ENCODE data around the gene PSMA7. TPM values are rescaled to one million over a fixed set of nuclear protein-coding genes. Genes with fewer than 3 reads are reported as not detected.

The PSMA7 gene
- total RNA-seq, 1 donor from 2014 or later = 209 TPM

- peaks cover 15% of the 10 kb centered on the region for H3K4me1 ChIP-seq
- peaks cover 19% of the 10 kb centered on the region for H3K36me3 ChIP-seq
- peak; percentile 1 for ATAC-seq
- no peak for TF ChIP-seq CTCF (IDR thresholded peaks at IDR 0.05)
- no peaks in the 10 kb centered on the region for H3K9me3 ChIP-seq
- peak; percentile 85 for DNase-seq
- intact Hi-C loops (cut with DNase I) = no loop called here
- no peaks in the 10 kb centered on the region for H3K27me3 ChIP-seq
- H3K27ac ChIP-seq = peak overlapping the region; percentile 95
- H3K4me3 ChIP-seq = peak overlapping the region; percentile 81
These were observed 22.0 kb downstream of the PSMA7 start for GRCh38 chr20:62120990-62121775.

- Histone ChIP-seq H3K27ac (no peak overlapping the region), H3K4me3 (no peak overlapping the region), H3K9me3 (no peaks in the 10 kb centered on the region), H3K36me3 (peaks cover 11% of the 10 kb centered on the region), H3K4me1 (peaks cover 15% of the 10 kb centered on the region), H3K27me3 (no peaks in the 10 kb centered on the region)
- DNase-seq = no peak
- ATAC-seq = no peak
- intact Hi-C loops (cut with DNase I) = no loop called here
- TF ChIP-seq CTCF (IDR thresholded peaks at IDR 0.05) = no peak
These were observed 22.8 kb downstream of the PSMA7 start for GRCh38 chr20:62120365-62120762.

- peak; percentile 4 for ATAC-seq
- H3K4me1 ChIP-seq = peaks cover 15% of the 10 kb centered on the region
- H3K4me3 ChIP-seq = no peak overlapping the region
- intact Hi-C loops (cut with DNase I) = no loop called here
- no peaks in the 10 kb centered on the region for H3K27me3 ChIP-seq
- H3K27ac ChIP-seq = peak overlapping the region; percentile 42
- no peak for TF ChIP-seq CTCF (IDR thresholded peaks at IDR 0.05)
- peak; percentile 77 for DNase-seq
- H3K9me3 ChIP-seq = no peaks in the 10 kb centered on the region
- peaks cover 5% of the 10 kb centered on the region for H3K36me3 ChIP-seq
These were observed 23.4 kb downstream of the PSMA7 start for GRCh38 chr20:62119591-62120364.

GRCh38 chr20:62119115-62119514 is 24.1 kb downstream of the PSMA7 start:
- intact Hi-C loops (cut with DNase I) = no loop called here
- no peaks in the 10 kb centered on the region for H3K27me3 ChIP-seq

More at GRCh38 chr20:62119115-62119514, 24.1 kb downstream of the PSMA7 start:
- H3K4me1 ChIP-seq = peaks cover 10% of the 10 kb centered on the region
- H3K27ac ChIP-seq = peak overlapping the region; percentile 42
- H3K9me3 ChIP-seq = no peaks in the 10 kb centered on the region
- ATAC-seq = no peak
- no peaks in the 10 kb centered on the region for H3K36me3 ChIP-seq
- DNase-seq = no peak
- H3K4me3 ChIP-seq = no peak overlapping the region
- no peak for TF ChIP-seq CTCF (IDR thresholded peaks at IDR 0.05)

Data from upper lobe of right lung (tissue), 1 donor.